WERI-Rb-1 (cell line): ENCODE data around the gene LAMA5.

ENCODE experiments used
- DNase-seq: peaks from one replicate; pipeline ENCODE4 v3.0.0-alpha.2; 2020
- H3K27ac ChIP-seq: fragments of 250-450 bp; sonication (Bioruptor Pico); 2 replicates; pipeline ENCODE4 v1.5.1; 2020; ENCODE audit warnings: mild to moderate bottlenecking, moderate library complexity
- H3K27me3 ChIP-seq: fragments of 250-450 bp; sonication (Bioruptor Pico); 2 replicates; pipeline ENCODE4 v1.5.1; 2021; ENCODE audit warnings: mild to moderate bottlenecking, low read depth, moderate library complexity; ENCODE audit not compliant: insufficient read depth, severe bottlenecking
- H3K36me3 ChIP-seq: fragments of 250-450 bp; sonication (Bioruptor Pico); 2 replicates; pipeline ENCODE4 v1.5.1; 2020; ENCODE audit warnings: mild to moderate bottlenecking, moderate library complexity
- H3K4me3 ChIP-seq: 2 replicates; pipeline ENCODE4 v1.5.1; 2011; ENCODE audit warnings: low read depth, mild to moderate bottlenecking, control low read depth, low read length
- H3K9me3 ChIP-seq: fragments of 250-450 bp; sonication (Bioruptor Pico); 2 replicates; pipeline ENCODE4 v1.5.1; 2021; ENCODE audit warnings: mild to moderate bottlenecking, moderate library complexity; ENCODE audit not compliant: severe bottlenecking
- CTCF ChIP-seq: IDR thresholded peaks from 2 replicates; pipeline ENCODE4 v1.5.1; 2011; ENCODE audit warnings: low read depth, mild to moderate bottlenecking, control low read depth, inconsistent platforms, low read length

The LAMA5 gene

GRCh38 chr20:62354031-62354808 is 12.9 kb downstream of the LAMA5 start:
- no peak for TF ChIP-seq CTCF
- Histone ChIP-seq H3K27me3 (no peaks in the 10 kb centered on the region), H3K27ac (peak overlapping the region; percentile 95), H3K36me3 (peaks cover 53% of the 10 kb centered on the region), H3K4me3 (no peak overlapping the region), H3K9me3 (no peaks in the 10 kb centered on the region)
- DNase-seq: no peak

GRCh38 chr20:62353289-62354030 is 13.7 kb downstream of the LAMA5 start:
- Histone ChIP-seq H3K4me3 (no peak overlapping the region), H3K27me3 (no peaks in the 10 kb centered on the region), H3K27ac (peak overlapping the region; percentile 95), H3K36me3 (peaks cover 54% of the 10 kb centered on the region), H3K9me3 (peaks cover 3% of the 10 kb centered on the region)
- no peak for TF ChIP-seq CTCF
- DNase-seq: no peak

GRCh38 chr20:62352402-62353288 is 14.5 kb downstream of the LAMA5 start:
- Histone ChIP-seq H3K9me3 (peaks cover 3% of the 10 kb centered on the region), H3K27me3 (no peaks in the 10 kb centered on the region), H3K4me3 (no peak overlapping the region), H3K27ac (peak overlapping the region; percentile 95), H3K36me3 (peaks cover 56% of the 10 kb centered on the region)
- no peak for TF ChIP-seq CTCF
- DNase-seq: no peak

- Histone ChIP-seq H3K36me3 (peaks cover 65% of the 10 kb centered on the region), H3K4me3 (no peak overlapping the region), H3K9me3 (peaks cover 3% of the 10 kb centered on the region), H3K27me3 (no peaks in the 10 kb centered on the region), H3K27ac (no peak overlapping the region)
- no peak for TF ChIP-seq CTCF
- no peak for DNase-seq
Observed at GRCh38 chr20:62351469-62352401, 15.4 kb downstream of the LAMA5 start.
